Activated B cell treated with CpG ODN at 0.5 μM for 24 hours (primary cell): ENCODE measurements around the gene FADS6. TPM values are rescaled to one million over a fixed set of nuclear protein-coding genes. Genes with fewer than 3 reads are reported as not detected.
A peak's percentile ranks its signal among the peaks of the same experiment; 100 is the strongest.

ENCODE experiments used
- ATAC-seq: fragments of 200-7000 bp; cut with Tn5 transposase; one replicate; pipeline ENCODE4 v1.10.0; 2021; ENCODE audit warnings: low read depth, mild to moderate bottlenecking, moderate library complexity
- CTCF ChIA-PET: fragments of 350-600 bp; sonication (Branson Sonifier 250); formaldehyde crosslinking; loops from one replicate; lab custom pipeline; 2021; ENCODE audit warnings: antibody characterized with exemption; lab: Charles Lee
- POLR2A ChIA-PET: fragments of 350-600 bp; sonication (Branson Sonifier 250); formaldehyde crosslinking; loops from one replicate; lab custom pipeline; 2021; ENCODE audit warnings: antibody characterized with exemption; lab: Charles Lee
- DNase-seq: peaks from one replicate; pipeline ENCODE4 v3.0.0; 2022
- H3K27ac Mint-ChIP-seq: one replicate; pipeline ENCODE4 v1.8.0; 2020; ENCODE audit warnings: mixed read lengths
- H3K27me3 Mint-ChIP-seq: one replicate; pipeline ENCODE4 v1.8.0; 2021; ENCODE audit warnings: mixed read lengths
- H3K36me3 Mint-ChIP-seq: one replicate; pipeline ENCODE4 v1.8.0; 2021; ENCODE audit warnings: low read depth, mixed read lengths
- H3K4me1 Mint-ChIP-seq: one replicate; pipeline ENCODE4 v1.8.0; 2021; ENCODE audit warnings: mixed read lengths
- H3K4me3 Mint-ChIP-seq: one replicate; pipeline ENCODE4 v1.8.0; 2020; ENCODE audit warnings: mild to moderate bottlenecking, mixed read lengths
- H3K9me3 Mint-ChIP-seq: one replicate; pipeline ENCODE4 v1.8.0; 2020; ENCODE audit warnings: mixed read lengths
- CTCF ChIP-seq: fragments of 200-600 bp; IDR thresholded peaks from one replicate; pipeline ENCODE4 v1.8.0; 2022; ENCODE audit warnings: antibody characterized with exemption, mild to moderate bottlenecking
- intact Hi-C: fragments of 100-400 bp; cut with micrococcal nuclease; formaldehyde crosslinking; loops from one replicate; pipeline ENCODE4 v1.15.1; 2024
- total RNA-seq: library from RNA; stranded (reverse); gene quantifications from 2 replicates; pipeline ENCODE4 v1.2.3, GENCODE V29; 2022

Gene FADS6
- total RNA-seq, 1 donor from 2014 or later: not detected

DNA sequence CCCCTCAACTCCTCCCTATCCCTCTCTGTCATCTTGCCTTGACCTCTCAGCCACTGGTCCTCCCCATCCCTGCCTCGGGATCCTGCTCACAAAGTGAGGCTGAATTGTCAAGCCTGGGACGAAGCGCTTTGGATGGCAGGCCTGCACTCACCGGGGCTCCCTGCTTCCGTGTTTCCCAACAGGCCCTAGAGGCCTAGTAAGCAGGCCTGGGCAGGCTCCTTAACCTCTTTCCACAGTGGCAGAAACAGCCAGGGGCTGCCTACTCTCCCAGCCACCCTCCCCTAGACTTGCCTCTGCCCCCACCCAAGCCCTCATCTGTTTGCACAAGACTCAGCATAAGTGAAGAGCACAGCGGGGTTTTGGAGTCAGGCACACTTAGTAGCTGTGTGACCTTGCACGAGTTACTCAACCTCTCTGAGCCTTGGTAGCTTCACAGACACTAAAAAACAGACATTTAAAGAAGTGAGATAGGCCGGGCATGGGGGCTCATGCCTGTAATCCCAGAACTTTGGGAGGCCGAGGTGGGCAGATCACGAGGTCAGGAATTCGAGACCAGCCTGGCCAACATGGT lies 5.0 kb upstream of the FADS6 start:
- DNase-seq: no peak
- H3K27me3 Mint-ChIP-seq: peaks cover 34% of the 10 kb centered on the region
- no peaks in the 10 kb centered on the region for H3K36me3 Mint-ChIP-seq
- H3K4me1 Mint-ChIP-seq: peaks cover 4% of the 10 kb centered on the region
- ChIA-PET POLR2A (no interaction called here), CTCF (no interaction called here)
- H3K9me3 Mint-ChIP-seq: no peaks in the 10 kb centered on the region
- ATAC-seq: no peak
- H3K27ac Mint-ChIP-seq: no peak overlapping the region
- intact Hi-C loops: no loop called here
- H3K4me3 Mint-ChIP-seq: no peak overlapping the region
- TF ChIP-seq CTCF: no peak

DNA sequence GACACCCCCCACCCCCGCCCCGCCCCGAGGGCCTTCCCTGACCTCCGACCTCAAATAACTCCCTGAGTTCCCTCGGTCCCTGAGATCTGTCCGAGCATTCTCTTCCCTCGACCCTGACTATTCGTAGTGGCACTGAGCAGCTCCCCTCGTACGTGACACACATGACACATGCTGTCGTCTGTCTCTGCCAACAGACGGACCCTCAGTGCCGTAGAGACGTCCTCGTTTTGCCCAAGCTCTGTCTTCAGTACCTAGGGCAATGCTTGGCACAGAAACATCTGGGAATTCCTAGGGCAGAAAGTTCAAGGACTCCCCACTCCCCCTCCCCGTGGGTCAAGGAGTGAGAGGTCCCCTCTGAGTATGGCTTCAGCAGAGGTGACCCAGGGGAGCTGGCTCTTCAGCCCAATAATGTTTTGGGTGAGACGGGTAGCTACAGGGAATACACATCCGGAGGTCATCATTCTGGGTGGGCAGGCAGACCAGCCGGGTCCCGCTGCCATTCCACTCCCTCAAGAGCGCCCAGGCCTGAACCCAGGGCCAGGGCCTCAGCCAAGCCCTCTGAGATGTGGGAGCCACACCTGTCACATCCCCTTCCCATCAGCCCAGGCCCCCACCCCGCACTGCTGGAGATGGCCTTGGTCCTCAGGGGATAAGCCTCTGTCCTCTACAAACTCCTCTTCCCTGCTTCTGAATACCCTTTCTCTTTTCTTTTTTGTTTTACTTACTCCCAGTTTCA lies 671 bp upstream of the FADS6 start:
- TF ChIP-seq CTCF: no peak
- no peak overlapping the region for H3K27ac Mint-ChIP-seq
- intact Hi-C loops: no loop called here
- ATAC-seq (no peak), DNase-seq (no peak)
- peaks cover 22% of the 10 kb centered on the region for H3K27me3 Mint-ChIP-seq
- ChIA-PET POLR2A (no interaction called here), CTCF (no interaction called here)
- no peaks in the 10 kb centered on the region for H3K9me3 Mint-ChIP-seq
- H3K4me3 Mint-ChIP-seq: peak overlapping the region; percentile 37
- H3K4me1 Mint-ChIP-seq: peaks cover 4% of the 10 kb centered on the region
- no peaks in the 10 kb centered on the region for H3K36me3 Mint-ChIP-seq

GRCh38 chr17:74892013-74892841 lies 1.2 kb downstream of the FADS6 start:
- POLR2A ChIA-PET: no interaction called here
- peaks cover 25% of the 10 kb centered on the region for H3K27me3 Mint-ChIP-seq
- CTCF ChIA-PET: no interaction called here
- H3K9me3 Mint-ChIP-seq: no peaks in the 10 kb centered on the region
- no peak for TF ChIP-seq CTCF
- H3K4me1 Mint-ChIP-seq: peaks cover 4% of the 10 kb centered on the region
- DNase-seq: no peak
- H3K4me3 Mint-ChIP-seq: no peak overlapping the region
- no peak overlapping the region for H3K27ac Mint-ChIP-seq
- ATAC-seq: no peak
- no peaks in the 10 kb centered on the region for H3K36me3 Mint-ChIP-seq
- intact Hi-C loops: no loop called here

DNA sequence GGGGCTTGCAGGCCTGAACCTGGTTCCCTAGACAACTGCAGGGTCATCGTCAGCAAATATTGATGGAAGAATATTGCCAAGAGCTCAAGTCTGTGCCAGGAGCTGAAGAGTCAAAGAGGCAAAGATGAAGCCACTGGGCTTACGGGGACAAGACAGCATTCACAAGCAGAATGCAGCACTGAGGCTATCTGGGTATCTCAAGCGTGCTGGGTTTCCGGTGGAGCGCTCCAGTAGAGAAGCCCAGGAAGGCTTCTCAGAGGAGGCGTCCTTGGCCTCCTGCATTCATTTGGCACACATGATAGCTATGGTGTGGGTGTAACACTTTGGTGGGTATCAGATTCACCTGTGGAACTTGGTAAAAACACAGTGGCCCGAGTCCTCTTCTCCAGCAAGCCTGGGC lies 2.9 kb downstream of the FADS6 start:
- peaks cover 29% of the 10 kb centered on the region for H3K27me3 Mint-ChIP-seq
- CTCF ChIA-PET: no interaction called here
- DNase-seq: no peak
- no peak overlapping the region for H3K4me3 Mint-ChIP-seq
- H3K4me1 Mint-ChIP-seq: peaks cover 4% of the 10 kb centered on the region
- H3K27ac Mint-ChIP-seq: no peak overlapping the region
- H3K36me3 Mint-ChIP-seq: no peaks in the 10 kb centered on the region
- no peak for TF ChIP-seq CTCF
- no peak for ATAC-seq
- intact Hi-C loops: no loop called here
- POLR2A ChIA-PET: no interaction called here
- no peaks in the 10 kb centered on the region for H3K9me3 Mint-ChIP-seq

DNA sequence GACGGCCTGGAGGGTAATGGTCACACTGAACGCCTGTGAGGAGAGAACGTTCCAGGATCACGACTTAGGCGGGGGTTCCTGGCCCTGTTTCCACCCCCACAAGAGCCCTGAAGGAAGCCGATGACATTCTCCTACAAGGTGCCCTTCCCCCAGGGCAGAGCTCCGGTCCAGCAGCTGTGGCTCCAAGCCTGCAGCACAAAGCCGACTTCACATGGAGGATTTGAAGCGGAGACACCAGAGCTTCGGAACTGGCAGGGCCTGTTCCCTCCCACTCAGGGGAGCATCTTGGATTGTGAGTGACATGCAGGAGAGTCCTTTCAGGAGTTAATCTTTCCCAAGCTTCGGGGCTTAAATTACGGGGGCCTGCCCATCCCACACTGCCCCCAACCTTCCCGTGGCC lies 5.0 kb downstream of the FADS6 start:
- POLR2A ChIA-PET: no interaction called here
- peaks cover 33% of the 10 kb centered on the region for H3K27me3 Mint-ChIP-seq

More for the DNA sequence above, 5.0 kb downstream of the FADS6 start:
- intact Hi-C loops: no loop called here
- ATAC-seq (no peak), DNase-seq (no peak)
- CTCF ChIA-PET: no interaction called here
- H3K36me3 Mint-ChIP-seq: no peaks in the 10 kb centered on the region
- H3K4me1 Mint-ChIP-seq: no peaks in the 10 kb centered on the region
- no peak overlapping the region for H3K4me3 Mint-ChIP-seq
- H3K27ac Mint-ChIP-seq: no peak overlapping the region
- no peaks in the 10 kb centered on the region for H3K9me3 Mint-ChIP-seq
- TF ChIP-seq CTCF: no peak
